Caco-2 (cell line): ENCODE measurements around the gene OTOG. TPM values are rescaled to one million over a fixed set of nuclear protein-coding genes. Genes with fewer than 3 reads are reported as not detected.

Experiments
- BruUV-seq: library from RNA; stranded (reverse); fragments of 400-500 nt; replicated peaks from 2 replicates; lab custom pipeline; 2021; lab: Mats Ljungman, UMichigan
- CTCF ChIA-PET: fragments of 300-600 bp; sonication (Branson Sonifier 250); formaldehyde crosslinking; loops from one replicate; lab custom pipeline; 2022; ENCODE audit warnings: antibody characterized with exemption; lab: Charles Lee
- POLR2A ChIA-PET: fragments of 300-600 bp; sonication (Branson Sonifier 250); formaldehyde crosslinking; loops from one replicate; lab custom pipeline; 2022; ENCODE audit warnings: antibody characterized with exemption; lab: Charles Lee
- DNase-seq, 2 experiments: peaks; one replicate each; pipeline versions ENCODE4 v3.0.0 to v3.0.0-alpha.2; 2020 to 2022
- H3K27me3 ChIP-seq: replicated peaks from 2 replicates; pipeline ENCODE4 v1.6.0; 2011; ENCODE audit warnings: low read length; ENCODE audit not compliant: control insufficient read depth, insufficient read depth
- H3K36me3 ChIP-seq: 2 replicates; pipeline ENCODE4 v1.5.1; 2011; ENCODE audit warnings: low read length; ENCODE audit not compliant: control insufficient read depth, insufficient read depth
- H3K4me1 ChIP-seq: fragments of 250-450 bp; sonication (Bioruptor Pico); 2 replicates; pipeline ENCODE4 v1.5.1; 2020; ENCODE audit warnings: mild to moderate bottlenecking
- H3K4me3 ChIP-seq: 2 replicates; pipeline ENCODE4 v1.5.1; 2011; ENCODE audit warnings: low read depth, mild to moderate bottlenecking, control low read depth, low read length
- H3K9me3 ChIP-seq: fragments of 250-450 bp; sonication (Bioruptor Pico); 2 replicates; pipeline ENCODE4 v1.5.1; 2020; ENCODE audit warnings: mild to moderate bottlenecking, moderate library complexity
- H3K27ac Mint-ChIP-seq: one replicate; pipeline ENCODE4 v1.8.0; 2022; ENCODE audit warnings: mixed read lengths; ENCODE audit not compliant: unreplicated experiment
- H3K27me3 Mint-ChIP-seq: one replicate; pipeline ENCODE4 v1.8.0; 2022; ENCODE audit warnings: mixed read lengths; ENCODE audit not compliant: insufficient read depth, unreplicated experiment
- H3K36me3 Mint-ChIP-seq: one replicate; pipeline ENCODE4 v1.8.0; 2022; ENCODE audit warnings: mild to moderate bottlenecking, mixed read lengths; ENCODE audit not compliant: insufficient read depth, unreplicated experiment
- H3K4me1 Mint-ChIP-seq: one replicate; pipeline ENCODE4 v1.8.0; 2022; ENCODE audit warnings: low read depth, mixed read lengths; ENCODE audit not compliant: unreplicated experiment
- H3K4me3 Mint-ChIP-seq: one replicate; pipeline ENCODE4 v1.8.0; 2022; ENCODE audit warnings: mild to moderate bottlenecking, moderate library complexity, mixed read lengths; ENCODE audit not compliant: unreplicated experiment
- H3K9me3 Mint-ChIP-seq: one replicate; pipeline ENCODE4 v1.8.0; 2022; ENCODE audit warnings: mixed read lengths; ENCODE audit not compliant: unreplicated experiment
- CTCF ChIP-seq, 2 experiments: fragments of 200-600 bp in 1 of 2; IDR thresholded peaks; 1 replicate in 1 of 2; 2 replicates in 1 of 2; pipeline versions ENCODE4 v1.5.1 to v1.8.0; 2011 to 2022; ENCODE audit warnings: antibody characterized with exemption in 1 of 2, control low read depth in 1 of 2, inconsistent platforms in 1 of 2, low read depth in 1 of 2, low read length in 1 of 2, mild to moderate bottlenecking in 1 of 2, moderate library complexity in 1 of 2; ENCODE audit not compliant: insufficient read depth in 1 of 2, severe bottlenecking in 1 of 2, unreplicated experiment in 1 of 2
- intact Hi-C: fragments of 100-400 bp; cut with micrococcal nuclease; formaldehyde crosslinking; loops from one replicate; pipeline ENCODE4 v1.10.0; 2022; ENCODE audit not compliant: unreplicated experiment
- total RNA-seq: library from RNA; stranded (reverse); gene quantifications from 2 replicates; pipeline ENCODE4 v1.2.3, GENCODE V29; 2022

OTOG gene
- total RNA-seq, 1 experiment from 2014 or later: 0.95 TPM

GRCh38 chr11:17526326-17526725 lies 20.7 kb upstream of the OTOG start:
- peaks cover 15% of the 10 kb centered on the region for H3K36me3 ChIP-seq
- DNase-seq: no peak
- no TSS peak for BruUV-seq
- Mint-ChIP-seq H3K4me3 (no peak overlapping the region), H3K36me3 (peaks cover 80% of the 10 kb centered on the region), H3K9me3 (no peaks in the 10 kb centered on the region), H3K4me1 (no peaks in the 10 kb centered on the region), H3K27ac (no peak overlapping the region), H3K27me3 (no peaks in the 10 kb centered on the region)
- H3K27me3 ChIP-seq: no peaks in the 10 kb centered on the region
- no peak overlapping the region for H3K4me3 ChIP-seq
- ChIA-PET CTCF (interaction anchor here (1.5 kb wide), 1 partner anchor 142 kb away, joined by 4 read pairs; no protein-coding TSS in a partner anchor), POLR2A (no interaction called here)
- intact Hi-C loops: no loop called here
- H3K4me1 ChIP-seq: peaks cover 14% of the 10 kb centered on the region
- no peak for TF ChIP-seq CTCF (IDR thresholded peaks at IDR 0.05; ENCODE audit: insufficient read depth in 1 of 2, low read depth in 1 of 2, low read length in 1 of 2, severe bottlenecking in 1 of 2, unreplicated experiment in 1 of 2)
- H3K9me3 ChIP-seq: no peaks in the 10 kb centered on the region

GRCh38 chr11:17526931-17527627 lies 20.0 kb upstream of the OTOG start:
- H3K4me3 Mint-ChIP-seq: no peak overlapping the region
- H3K9me3 Mint-ChIP-seq: no peaks in the 10 kb centered on the region
- Histone ChIP-seq H3K4me1 (peaks cover 21% of the 10 kb centered on the region), H3K27me3 (no peaks in the 10 kb centered on the region), H3K36me3 (peaks cover 13% of the 10 kb centered on the region), H3K9me3 (no peaks in the 10 kb centered on the region), H3K4me3 (no peak overlapping the region)
- no peak overlapping the region for H3K27ac Mint-ChIP-seq
- no TSS peak for BruUV-seq
- ChIA-PET POLR2A (no interaction called here), CTCF (interaction anchor here (1.7 kb wide), 1 partner anchor 15 kb away, joined by 14 read pairs; no protein-coding TSS in a partner anchor)
- intact Hi-C loops: no loop called here
- no peak for DNase-seq
- H3K36me3 Mint-ChIP-seq: peaks cover 81% of the 10 kb centered on the region
- H3K4me1 Mint-ChIP-seq: peaks cover 7% of the 10 kb centered on the region
- no peak for TF ChIP-seq CTCF (IDR thresholded peaks at IDR 0.05; ENCODE audit: insufficient read depth in 1 of 2, low read depth in 1 of 2, low read length in 1 of 2, severe bottlenecking in 1 of 2, unreplicated experiment in 1 of 2)
- H3K27me3 Mint-ChIP-seq: no peaks in the 10 kb centered on the region

- Histone ChIP-seq H3K4me1 (peaks cover 27% of the 10 kb centered on the region), H3K9me3 (no peaks in the 10 kb centered on the region), H3K27me3 (no peaks in the 10 kb centered on the region), H3K36me3 (peaks cover 12% of the 10 kb centered on the region), H3K4me3 (no peak overlapping the region)
- no peaks in the 10 kb centered on the region for H3K9me3 Mint-ChIP-seq
- no peak for TF ChIP-seq CTCF (IDR thresholded peaks at IDR 0.05; ENCODE audit: insufficient read depth in 1 of 2, low read depth in 1 of 2, low read length in 1 of 2, severe bottlenecking in 1 of 2, unreplicated experiment in 1 of 2)
- H3K27ac Mint-ChIP-seq: no peak overlapping the region
- H3K4me3 Mint-ChIP-seq: no peak overlapping the region
- no peaks in the 10 kb centered on the region for H3K27me3 Mint-ChIP-seq
- intact Hi-C loops: no loop called here
- no TSS peak for BruUV-seq
- ChIA-PET POLR2A (no interaction called here), CTCF (interaction anchor here (0.5 to 1.7 kb wide), 13 partner anchors 8 to 442 kb away, joined by 3 to 15 read pairs (median 4); partner anchors contain the start of genes KCNJ11 and USH1C)
- peaks cover 12% of the 10 kb centered on the region for H3K4me1 Mint-ChIP-seq
- peaks cover 81% of the 10 kb centered on the region for H3K36me3 Mint-ChIP-seq
- no peak for DNase-seq
Observed at GRCh38 chr11:17527628-17527995, 19.4 kb upstream of the OTOG start.
